Heart left ventricle (tissue), 13 donors: ENCODE data around the gene ELL.

Experiments used
- POLR2A ChIP-seq, 2 donors: fragments of 450-650 bp; IDR thresholded peaks; one replicate each; pipeline ENCODE4 v1.6.1; 2017; ENCODE audit warnings: antibody characterized with exemption in 2 of 2, mild to moderate bottlenecking in 2 of 2, moderate library complexity in 2 of 2
- TF ChIP-seq, protein P1 (sequence below), 12 donors: fragments of 200-600 bp; sonication (generic) in 4 of 12; IDR thresholded peaks; one replicate each; pipeline versions ENCODE4 v1.5.0 to v1.8.0; 2018 to 2022; ENCODE audit warnings: antibody characterized with exemption in 12 of 12, mild to moderate bottlenecking in 5 of 12
- donor health status: ischemic (EF 13 %, LVEDD 7.1; RV severe dilation, severe dysfunction).
- donor health status: DM: no; HTN: yes; CAD: no.
- donor health status: DM: no; HTN: no; CAD: no.
- donor health status: ischemic (EF 25% LVEDD 6.9; RV normal size, moderate dysfunction).
- donor health status: ischemic (EF 25% LVEDD 5.7; RV mildly dilated, moderate dysfunction).
- donor health status: ischemic (EF 35%, LVEDD 5.7; RV mildly dilated, moderate dysfunction).
- donor health status: nonischemic (EF 11% LVEDD 7.7; RV severe dilation, severe dysfunction).
- donor health status: DM: yes; HTN: yes; CAD: no.
- donor health status: PGD.
- donor health status: ischemic (EF 29% LVEDD 5.4; RV normal size, mild dysfunction).
- donor health status: nonischemic (EF 23%, LVEDD 6.1; RV moderate dilation, normal function).

DNA sequence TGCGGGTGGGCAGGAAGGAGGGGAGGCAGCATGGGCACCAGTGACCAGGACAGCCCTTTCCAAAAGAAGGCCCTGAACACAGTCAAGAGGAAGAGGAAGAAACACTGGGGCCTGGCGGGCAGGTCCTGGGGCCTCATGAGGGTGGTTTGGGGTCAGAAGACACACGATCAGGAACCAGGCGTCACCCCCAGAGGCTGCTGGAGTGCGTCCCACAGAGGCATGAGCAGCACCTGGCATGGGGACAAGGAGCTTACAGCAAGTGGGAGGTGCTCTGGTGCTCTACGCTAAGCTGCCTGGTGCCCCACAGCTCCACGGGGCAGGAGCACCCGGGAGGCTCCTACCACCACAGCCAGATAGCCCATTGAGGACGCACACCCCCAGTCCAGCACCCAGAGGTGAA is 20.0 kb downstream of the ELL start:
- TF ChIP-seq, protein P1, sequence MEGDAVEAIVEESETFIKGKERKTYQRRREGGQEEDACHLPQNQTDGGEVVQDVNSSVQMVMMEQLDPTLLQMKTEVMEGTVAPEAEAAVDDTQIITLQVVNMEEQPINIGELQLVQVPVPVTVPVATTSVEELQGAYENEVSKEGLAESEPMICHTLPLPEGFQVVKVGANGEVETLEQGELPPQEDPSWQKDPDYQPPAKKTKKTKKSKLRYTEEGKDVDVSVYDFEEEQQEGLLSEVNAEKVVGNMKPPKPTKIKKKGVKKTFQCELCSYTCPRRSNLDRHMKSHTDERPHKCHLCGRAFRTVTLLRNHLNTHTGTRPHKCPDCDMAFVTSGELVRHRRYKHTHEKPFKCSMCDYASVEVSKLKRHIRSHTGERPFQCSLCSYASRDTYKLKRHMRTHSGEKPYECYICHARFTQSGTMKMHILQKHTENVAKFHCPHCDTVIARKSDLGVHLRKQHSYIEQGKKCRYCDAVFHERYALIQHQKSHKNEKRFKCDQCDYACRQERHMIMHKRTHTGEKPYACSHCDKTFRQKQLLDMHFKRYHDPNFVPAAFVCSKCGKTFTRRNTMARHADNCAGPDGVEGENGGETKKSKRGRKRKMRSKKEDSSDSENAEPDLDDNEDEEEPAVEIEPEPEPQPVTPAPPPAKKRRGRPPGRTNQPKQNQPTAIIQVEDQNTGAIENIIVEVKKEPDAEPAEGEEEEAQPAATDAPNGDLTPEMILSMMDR (IDR thresholded peaks at IDR 0.05), result no peak
- no peak for TF ChIP-seq POLR2A (IDR thresholded peaks at IDR 0.05)
